ENCODE results near the gene MRC2.
A peak's percentile ranks its signal among the peaks of the same experiment; 100 is the strongest.

MRC2 gene

GRCh38 chr17:62627219-62627903 lies at the start of gene MRC2:
TSS of gene MRC2 (plus strand) at chr17:62627670. CDS start at chr17:62627803, 133 bp downstream.
- Histone ChIP-seq H3K79me2 (no peaks in the 10 kb centered on the region), H3K9me3 (ENCODE audit: control insufficient read depth, low read length) (no peaks in the 10 kb centered on the region), H3K9ac (no peak within 1 kb of the TSS), H3K4me2 (ENCODE audit: low read length) (peak within 1 kb of the TSS; percentile 63), H2AFZ (peak within 1 kb of the TSS; percentile 58), H3K4me1 (no peaks in the 10 kb centered on the region), H3K4me3 (ENCODE audit: low read depth, low read length) (peak within 1 kb of the TSS; percentile 34), H3K27ac (no peak within 1 kb of the TSS), H3K36me3 (ENCODE audit: control insufficient read depth, insufficient read depth, low read length) (no peaks in the 10 kb centered on the region), H3K27me3 (ENCODE audit: control insufficient read depth, insufficient read depth, low read length) (peaks cover 4% of the 10 kb centered on the region)
- no peak for TF ChIP-seq CTCF (IDR thresholded peaks at IDR 0.05)

GRCh38 chr17:62578757-62579487 lies 48.5 kb upstream of the MRC2 start:
- Histone ChIP-seq H3K36me3 (ENCODE audit: control insufficient read depth, insufficient read depth, low read length) (no peaks in the 10 kb centered on the region), H3K27me3 (ENCODE audit: control insufficient read depth, insufficient read depth, low read length) (no peaks in the 10 kb centered on the region), H3K9ac (no peak overlapping the region), H3K4me1 (no peaks in the 10 kb centered on the region), H3K4me2 (ENCODE audit: low read length) (no peak overlapping the region), H3K9me3 (ENCODE audit: control insufficient read depth, low read length) (no peaks in the 10 kb centered on the region), H3K4me3 (ENCODE audit: low read depth, low read length) (no peak overlapping the region), H3K79me2 (peaks cover 4% of the 10 kb centered on the region), H3K27ac (no peak overlapping the region), H2AFZ (no peak overlapping the region)
- no peak for TF ChIP-seq CTCF (IDR thresholded peaks at IDR 0.05)

GRCh38 chr17:62580947-62581346 lies 46.5 kb upstream of the MRC2 start:
- Histone ChIP-seq H3K27ac (no peak overlapping the region), H3K79me2 (no peaks in the 10 kb centered on the region), H2AFZ (no peak overlapping the region), H3K4me3 (ENCODE audit: low read depth, low read length) (no peak overlapping the region), H3K27me3 (ENCODE audit: control insufficient read depth, insufficient read depth, low read length) (no peaks in the 10 kb centered on the region), H3K9ac (no peak overlapping the region), H3K36me3 (ENCODE audit: control insufficient read depth, insufficient read depth, low read length) (no peaks in the 10 kb centered on the region), H3K9me3 (ENCODE audit: control insufficient read depth, low read length) (no peaks in the 10 kb centered on the region), H3K4me1 (no peaks in the 10 kb centered on the region), H3K4me2 (ENCODE audit: low read length) (no peak overlapping the region)
- no peak for TF ChIP-seq CTCF (IDR thresholded peaks at IDR 0.05)

- H2AFZ ChIP-seq = no peak overlapping the region
- no peak overlapping the region for H3K27ac ChIP-seq
- H3K36me3 ChIP-seq (ENCODE audit: control insufficient read depth, insufficient read depth, low read length) = no peaks in the 10 kb centered on the region
Observed at GRCh38 chr17:62581764-62582163, 45.7 kb upstream of the MRC2 start.

More at GRCh38 chr17:62581764-62582163, 45.7 kb upstream of the MRC2 start:
- H3K79me2 ChIP-seq = no peaks in the 10 kb centered on the region
- H3K9me3 ChIP-seq (ENCODE audit: control insufficient read depth, low read length) = no peaks in the 10 kb centered on the region
- no peak overlapping the region for H3K4me3 ChIP-seq (ENCODE audit: low read depth, low read length)
- H3K4me2 ChIP-seq (ENCODE audit: low read length) = no peak overlapping the region
- TF ChIP-seq CTCF (IDR thresholded peaks at IDR 0.05) = no peak
- no peak overlapping the region for H3K9ac ChIP-seq
- H3K27me3 ChIP-seq (ENCODE audit: control insufficient read depth, insufficient read depth, low read length) = no peaks in the 10 kb centered on the region
- no peaks in the 10 kb centered on the region for H3K4me1 ChIP-seq
